M059J (cell line): ENCODE data around the gene SOX3. TPM values are rescaled to one million over a fixed set of nuclear protein-coding genes. Genes with fewer than 3 reads are reported as not detected.

Source experiments
- DNase-seq: peaks from one replicate; pipeline ENCODE4 v3.0.0-alpha.2; 2012; ENCODE audit warnings: low read depth
- total RNA-seq: library from RNA; depleted of rRNA; stranded (reverse); fragments of >200 nt; shearing (Covaris generic); gene quantifications from 2 replicates; pipeline ENCODE4 v1.2.3, GENCODE V29; 2014; rRNA removed

Gene SOX3
- total RNA-seq, result not detected in 2 replicates

DNA sequence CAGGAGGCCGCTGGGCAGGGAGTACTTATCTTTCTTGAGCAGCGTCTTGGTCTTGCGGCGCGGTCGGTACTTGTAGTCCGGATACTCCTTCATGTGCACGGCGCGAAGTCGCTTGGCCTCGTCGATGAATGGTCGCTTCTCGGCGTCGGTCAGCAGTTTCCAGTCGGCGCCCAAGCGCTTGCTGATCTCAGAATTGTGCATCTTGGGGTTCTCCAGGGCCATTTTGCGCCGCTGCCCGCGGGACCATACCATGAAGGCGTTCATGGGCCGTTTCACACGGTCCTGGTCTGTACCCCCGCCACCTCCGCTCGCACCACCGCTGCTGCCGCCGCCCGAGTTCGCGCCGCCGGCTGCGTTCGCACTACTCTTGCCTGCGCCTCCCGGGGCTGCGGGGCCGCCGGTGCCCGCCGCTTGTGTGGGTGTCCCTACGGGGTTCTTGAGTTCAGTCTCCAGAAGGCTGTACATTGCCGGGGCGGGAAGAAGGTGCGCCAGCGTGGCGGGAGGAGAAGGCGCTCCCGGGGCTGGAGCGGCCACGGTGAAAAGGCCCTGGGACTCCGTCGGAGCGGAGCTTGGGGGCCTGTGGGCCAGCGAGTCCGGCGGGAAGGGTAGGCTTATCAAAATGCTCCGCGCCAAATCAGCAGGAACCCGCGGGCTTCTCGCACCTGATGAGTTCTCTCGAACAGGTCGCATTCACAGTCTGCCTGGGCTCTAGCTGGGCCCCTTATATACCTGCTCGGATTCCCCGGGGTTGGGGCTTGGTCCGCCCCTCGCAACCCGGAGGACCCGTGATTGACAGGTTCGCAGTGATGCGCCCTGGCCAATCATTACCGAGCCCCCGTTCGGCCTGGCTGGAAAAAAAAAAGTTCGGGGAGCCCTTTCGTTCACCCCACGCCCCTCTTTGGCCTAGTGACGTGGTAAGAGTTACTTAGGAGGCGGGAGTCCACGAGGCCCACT lies at the start of gene SOX3:
TSS of gene SOX3 (minus strand) at position 699 of the 954 bp plus-strand sequence. CDS start at position 690, 9 bp downstream.
- peak; percentile 28 for DNase-seq

GRCh38 chrX:140548985-140549384 lies 44.1 kb upstream of the SOX3 start:
- no peak for DNase-seq

- DNase-seq, result peak; percentile 17
Observed at GRCh38 chrX:140526171-140526570, 21.3 kb upstream of the SOX3 start.

DNA sequence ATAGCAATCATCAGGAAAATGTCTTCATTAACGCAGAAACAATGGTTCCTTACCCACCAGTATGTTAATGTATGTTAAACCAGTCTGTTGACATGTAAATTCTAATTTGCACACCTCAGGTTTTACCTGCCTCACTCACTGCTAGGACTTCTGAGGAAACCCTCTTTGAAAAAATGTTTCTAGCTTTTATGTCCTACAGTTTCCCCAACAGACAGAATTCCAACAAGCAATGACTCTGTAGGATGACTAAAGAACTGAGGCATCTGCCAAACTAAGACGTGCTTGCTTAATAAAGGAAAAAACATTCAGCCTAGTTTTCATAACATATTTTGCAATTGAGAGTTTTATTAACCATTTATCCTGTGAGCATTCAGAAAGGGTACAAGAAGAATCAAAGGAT lies 20.6 kb upstream of the SOX3 start:
- DNase-seq, result no peak

DNA sequence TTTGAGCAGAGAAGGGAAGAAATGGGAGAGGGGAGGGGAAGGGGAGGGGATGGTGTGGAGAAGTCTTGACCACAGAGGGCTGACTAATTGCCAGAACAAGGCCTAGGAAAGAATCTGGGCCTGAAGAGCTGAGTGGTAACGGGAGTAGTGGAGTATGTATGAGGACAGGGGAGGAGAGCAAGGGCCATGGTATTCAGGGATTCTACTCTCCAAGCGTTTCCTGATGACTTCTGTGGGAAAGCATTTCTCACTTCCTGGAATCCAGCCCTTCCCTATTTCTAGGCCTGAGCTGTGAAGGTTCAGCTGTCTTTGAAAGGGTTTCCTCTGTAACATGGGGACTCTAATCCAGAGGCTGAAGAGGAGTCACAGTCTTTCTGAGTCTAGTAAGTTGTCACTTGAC lies 19.7 kb upstream of the SOX3 start:
- peak; percentile 41 for DNase-seq

DNA sequence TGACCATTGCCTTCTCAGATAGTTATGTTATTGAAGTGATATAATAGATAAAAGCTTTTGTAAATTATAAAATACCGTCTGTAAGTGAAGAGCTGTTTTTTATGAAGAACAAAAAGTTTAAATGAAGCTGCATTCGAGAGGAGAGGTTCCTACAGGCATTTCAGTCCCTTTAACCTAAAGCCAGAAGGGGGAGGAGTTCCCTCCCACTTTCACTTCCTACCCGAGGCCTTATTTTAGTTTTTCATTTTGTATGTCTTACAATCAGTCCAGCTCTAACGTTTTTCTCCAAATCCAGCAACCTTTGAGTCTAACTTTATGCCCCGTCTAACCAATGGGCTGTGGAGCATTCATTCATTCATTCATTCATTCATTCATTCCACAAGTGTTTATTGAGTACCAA lies 16.5 kb upstream of the SOX3 start:
- no peak for DNase-seq

- DNase-seq, result no peak
Observed at GRCh38 chrX:140514554-140514953, 9.7 kb upstream of the SOX3 start.

GRCh38 chrX:140510895-140511295 lies 6.0 kb upstream of the SOX3 start:
- DNase-seq, result no peak

GRCh38 chrX:140510306-140510676 lies 5.4 kb upstream of the SOX3 start:
- DNase-seq, result no peak

DNA sequence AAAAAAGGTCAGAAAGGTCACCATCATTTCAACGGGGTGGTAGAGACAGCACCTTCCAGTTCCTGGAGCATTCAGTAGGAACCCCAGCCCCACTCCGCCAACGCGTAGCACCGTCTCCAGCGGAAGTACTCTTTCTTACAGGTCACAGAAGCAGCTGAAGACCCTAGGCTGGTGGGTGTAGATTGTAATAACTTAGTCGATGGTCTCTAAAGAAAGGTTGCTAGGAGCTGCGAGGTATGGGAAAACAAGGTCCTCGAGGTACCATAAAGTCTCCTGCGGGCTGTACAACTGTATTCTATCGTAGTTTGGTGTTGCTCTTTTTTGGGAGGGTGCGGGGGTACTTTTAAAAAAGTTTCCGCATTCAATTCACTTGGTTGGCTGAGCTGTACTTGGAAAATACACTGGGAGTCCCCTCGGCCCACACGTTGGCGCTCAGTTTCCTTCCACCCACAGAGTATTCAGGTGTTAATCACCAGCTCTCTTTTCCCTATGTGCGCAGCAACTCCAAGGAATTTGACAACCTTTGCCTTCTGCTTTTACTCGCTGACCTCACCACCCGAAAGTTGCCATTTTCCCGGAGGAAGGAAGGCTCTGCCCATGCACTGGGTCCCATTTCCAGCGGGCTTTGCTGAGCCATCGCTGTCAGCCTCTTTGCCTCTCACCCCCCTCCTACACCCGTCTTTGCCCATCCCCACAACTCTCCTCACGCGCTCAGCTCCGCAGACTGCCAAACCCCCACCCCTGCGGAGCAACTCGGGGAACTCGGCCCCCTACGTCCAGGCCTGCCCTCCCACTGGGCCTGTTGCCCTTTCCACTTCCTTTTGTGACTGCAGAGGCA lies 4.8 kb upstream of the SOX3 start:
- no peak for DNase-seq

GRCh38 chrX:140508958-140509357 lies 4.1 kb upstream of the SOX3 start:
- no peak for DNase-seq

DNA sequence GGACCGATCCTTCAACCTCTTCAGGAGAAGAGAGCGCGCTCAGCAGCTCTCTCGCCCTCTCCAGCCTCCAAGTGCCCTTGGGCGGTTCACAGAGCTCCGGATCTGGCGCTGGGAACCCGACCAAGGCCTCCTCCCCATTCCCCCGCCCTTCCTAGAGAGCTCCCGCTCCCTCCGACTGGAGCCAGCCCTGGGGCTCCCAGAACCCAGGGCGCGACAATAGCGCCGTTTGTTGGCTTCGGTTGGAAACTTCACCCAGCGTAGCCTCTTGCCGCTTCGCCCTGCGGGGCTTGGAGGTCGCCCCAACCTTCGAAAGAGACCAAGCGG lies 3.1 kb upstream of the SOX3 start:
- peak; percentile 29 for DNase-seq

- DNase-seq, result peak; percentile 77
Observed at GRCh38 chrX:140507223-140507981, 2.5 kb upstream of the SOX3 start.

- peak; percentile 29 for DNase-seq
Observed at GRCh38 chrX:140505421-140506337, 810 bp upstream of the SOX3 start.

DNA sequence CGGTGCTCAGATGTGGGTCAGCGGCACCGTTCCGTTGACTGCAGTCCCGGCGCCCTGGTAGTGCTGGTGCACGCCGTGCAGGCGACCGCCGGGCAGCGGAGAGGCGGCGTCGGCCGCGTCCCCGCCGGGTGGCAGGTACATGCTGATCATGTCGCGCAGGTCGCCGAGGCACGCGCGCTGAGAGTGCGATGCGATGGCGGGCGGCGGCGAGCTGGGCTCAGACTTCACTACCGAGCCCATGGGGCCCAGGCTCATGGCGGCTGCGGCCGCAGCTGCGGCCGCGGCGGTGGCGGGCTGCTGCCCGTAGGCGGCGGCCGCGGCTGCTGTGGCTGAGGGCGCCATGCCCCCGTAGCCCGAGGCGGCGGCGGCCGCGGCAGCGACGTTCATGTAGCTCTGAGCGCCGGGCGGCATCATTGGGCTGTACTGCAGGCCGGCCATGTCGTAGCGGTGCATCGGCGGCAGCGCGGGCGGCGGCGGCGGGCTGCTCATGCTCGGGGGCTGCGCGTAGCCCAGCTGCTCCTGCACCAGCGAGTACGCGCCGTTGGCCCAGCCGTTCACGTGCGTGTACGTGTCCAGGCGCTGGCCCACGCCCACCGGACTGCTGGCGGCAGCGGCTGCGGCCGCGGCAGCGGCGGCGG lies 1.0 kb downstream of the SOX3 start:
- DNase-seq, result peak; percentile 32

- DNase-seq, result no peak
Observed at GRCh38 chrX:140503238-140503601, 1.6 kb downstream of the SOX3 start.

- no peak for DNase-seq
Observed at GRCh38 chrX:140502491-140503237, 2.2 kb downstream of the SOX3 start.

GRCh38 chrX:140501940-140502468 lies 2.9 kb downstream of the SOX3 start:
- no peak for DNase-seq

- no peak for DNase-seq
Observed at GRCh38 chrX:140501321-140501720, 3.5 kb downstream of the SOX3 start.

- DNase-seq, result no peak
Observed at GRCh38 chrX:140500441-140500840, 4.4 kb downstream of the SOX3 start.
